Stimulated activated CD4-positive, alpha-beta T cell treated with anti-CD3 and anti-CD28 coated beads, Interleukin-15, amount 100 ng/mL, for 48 hours (primary cell): ENCODE results near the gene ANKRD34C.

ENCODE experiments used
- DNase-seq, 2 donors: peaks; one replicate each; pipeline ENCODE4 v3.0.0-alpha.2; 2020; ENCODE audit warnings: low read depth in 2 of 2

ANKRD34C gene

DNA sequence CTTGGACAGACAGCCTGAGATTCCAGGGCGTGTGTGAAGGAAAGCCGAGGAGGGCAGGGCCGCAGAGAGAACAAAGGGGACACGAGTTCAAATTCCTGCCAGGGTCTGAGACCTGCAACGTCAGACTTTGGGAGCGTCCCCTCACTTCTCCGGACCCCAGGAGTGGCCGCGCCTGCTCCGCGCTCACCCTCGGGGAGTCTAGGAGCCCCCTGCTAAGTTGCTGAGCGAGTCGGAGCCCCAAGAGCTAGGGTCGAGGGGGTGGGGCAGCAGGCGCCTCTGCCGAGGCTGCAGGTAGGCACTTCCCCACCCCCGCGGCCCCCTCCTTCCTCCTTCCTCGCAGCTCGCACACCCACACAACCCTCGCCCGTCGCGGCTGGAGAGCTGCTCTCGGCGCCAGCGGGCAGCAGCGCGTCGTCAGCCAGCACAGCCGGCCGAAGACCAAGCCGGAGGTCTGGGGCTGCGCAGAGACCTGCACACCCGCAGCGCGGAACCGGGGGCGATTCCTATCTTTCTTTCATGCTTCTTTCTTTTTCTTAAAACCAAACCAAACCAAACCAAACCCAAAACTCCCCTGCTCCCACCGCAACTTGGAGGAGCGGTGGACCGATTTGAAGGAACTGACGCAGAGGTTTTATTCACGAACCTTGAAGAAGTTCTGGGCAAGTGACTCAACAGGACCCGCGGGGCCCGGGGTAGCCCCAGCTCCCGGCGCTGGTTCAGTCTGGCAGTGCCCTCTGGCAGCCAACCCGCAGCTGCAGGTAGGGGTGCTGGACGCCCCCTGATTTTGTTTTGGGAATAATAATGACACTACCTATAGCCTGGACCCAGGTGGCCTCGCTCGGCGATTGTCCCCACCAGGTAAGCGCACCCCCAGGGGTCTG is at the start of gene ANKRD34C:
Gene ANKRD34C, plus strand, starts transcription at position 352 of the 881 bp plus-strand sequence. CDS start 10,563 bp downstream, outside the sequence.
- DNase-seq: no peak

DNA sequence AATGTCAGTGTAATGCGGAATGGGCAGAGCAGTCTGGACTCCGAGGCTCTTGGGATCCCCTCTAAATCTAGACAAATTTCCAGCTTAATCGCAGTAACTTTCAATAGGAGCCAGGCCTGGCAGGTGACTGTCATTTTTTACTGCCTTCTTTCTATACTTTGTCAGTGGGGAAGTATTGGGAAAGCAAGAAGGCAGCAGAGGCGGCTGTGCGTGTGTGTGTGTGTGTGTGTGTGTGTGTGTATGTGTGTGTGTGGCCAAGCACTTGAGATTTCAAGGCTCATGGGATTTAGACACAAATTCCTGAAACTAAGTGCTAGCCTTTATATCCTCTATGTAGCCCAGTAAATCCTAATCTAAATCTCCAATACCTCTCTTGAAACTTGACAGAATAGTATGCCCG is 49.3 kb upstream of the ANKRD34C start:
- DNase-seq: no peak

DNA sequence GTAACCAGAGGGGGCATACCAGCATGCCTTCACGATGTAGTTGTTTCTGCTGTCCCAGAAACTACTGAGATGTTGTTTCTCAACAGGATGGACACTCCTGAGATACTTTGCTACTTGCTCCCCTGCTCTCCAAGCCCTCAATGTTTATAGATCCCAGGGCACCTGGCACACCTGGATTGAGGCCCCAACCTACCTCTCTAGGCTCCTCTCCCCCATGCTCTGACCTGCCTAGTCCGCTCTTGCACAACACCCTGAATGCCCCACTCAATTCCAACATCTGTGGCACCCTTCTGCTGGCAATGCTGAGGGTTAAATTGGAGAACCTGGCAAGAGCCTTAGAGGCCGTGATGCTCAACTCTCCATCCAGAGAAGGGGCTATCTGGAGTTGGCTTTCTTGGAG is 42.5 kb upstream of the ANKRD34C start:
- no peak for DNase-seq

DNA sequence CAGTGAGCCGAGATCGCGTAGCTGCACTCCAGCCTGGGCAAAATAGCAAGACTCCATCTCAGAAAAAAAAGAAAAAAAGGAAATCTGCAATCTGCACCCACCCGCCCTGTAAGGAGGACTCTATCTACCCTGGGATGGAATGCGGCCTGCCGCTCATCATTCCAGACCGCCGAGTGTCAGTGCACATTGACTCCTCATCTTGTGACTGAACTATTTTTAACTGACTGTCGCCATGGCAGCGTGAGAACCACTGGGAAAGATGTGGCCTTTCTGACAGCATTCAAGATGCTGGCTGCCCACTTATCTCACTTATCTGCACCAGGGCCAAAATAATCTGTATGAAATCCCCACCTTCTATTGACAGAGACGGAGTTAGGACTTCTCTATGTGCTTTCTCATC is 38.8 kb upstream of the ANKRD34C start:
- DNase-seq: no peak

DNA sequence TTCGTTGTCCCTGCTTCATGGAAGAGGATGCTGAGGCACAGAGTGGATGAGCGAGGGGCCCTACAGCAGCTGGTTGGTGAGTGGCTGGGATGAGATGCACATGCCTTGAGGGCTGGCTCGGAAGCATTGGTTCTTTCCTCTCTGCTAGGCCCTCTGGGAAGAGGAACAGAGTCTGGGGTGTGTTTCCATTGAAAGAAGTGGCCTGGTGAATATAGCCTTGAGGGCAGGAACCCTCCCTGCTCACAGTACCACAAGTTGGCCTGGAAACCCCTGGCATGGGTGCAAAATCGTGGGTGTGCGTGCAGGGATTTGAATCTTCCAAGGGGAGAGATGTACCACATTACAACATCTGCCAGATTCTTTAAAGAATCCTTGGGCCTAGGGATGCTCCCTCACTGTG is 37.6 kb upstream of the ANKRD34C start:
- no peak for DNase-seq

DNA sequence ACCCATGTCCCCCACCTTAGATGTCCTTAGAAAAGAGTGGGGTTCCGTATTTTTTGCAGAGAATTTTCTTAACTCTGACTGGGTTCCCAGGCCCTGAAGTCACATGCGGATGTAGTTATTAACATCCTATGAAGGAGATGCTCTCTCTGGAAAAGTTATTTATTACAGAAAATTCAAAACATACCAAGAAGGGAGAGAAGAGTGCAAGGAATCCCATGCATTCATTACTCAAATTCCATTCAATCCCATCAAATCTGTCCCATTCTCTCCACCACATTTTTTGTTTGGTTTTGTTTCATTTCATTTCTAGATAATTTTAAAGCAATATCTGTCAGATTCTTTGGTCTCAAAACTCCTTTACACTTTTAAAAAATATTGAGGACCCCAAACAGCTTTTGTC is 34.3 kb upstream of the ANKRD34C start:
- DNase-seq: no peak

DNA sequence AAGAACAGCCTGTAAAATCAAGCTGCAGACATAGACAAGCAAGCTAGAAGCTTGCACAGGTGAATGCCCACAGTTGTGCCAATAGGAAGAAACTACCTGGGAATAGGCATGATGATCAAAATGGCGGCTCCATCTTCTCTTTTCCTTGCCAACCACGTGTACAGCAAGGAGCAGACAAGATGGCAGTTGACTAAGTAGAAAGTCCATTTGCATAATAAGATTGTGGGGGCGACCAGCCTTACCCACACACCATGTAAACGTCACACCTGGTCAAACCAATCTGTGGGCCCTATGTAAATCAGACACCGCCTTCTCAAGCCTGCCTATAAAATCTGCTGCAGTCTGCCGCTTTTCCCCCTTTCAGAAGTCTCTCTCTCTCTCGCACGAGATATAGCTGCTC is 25.1 kb upstream of the ANKRD34C start:
- no peak for DNase-seq

DNA sequence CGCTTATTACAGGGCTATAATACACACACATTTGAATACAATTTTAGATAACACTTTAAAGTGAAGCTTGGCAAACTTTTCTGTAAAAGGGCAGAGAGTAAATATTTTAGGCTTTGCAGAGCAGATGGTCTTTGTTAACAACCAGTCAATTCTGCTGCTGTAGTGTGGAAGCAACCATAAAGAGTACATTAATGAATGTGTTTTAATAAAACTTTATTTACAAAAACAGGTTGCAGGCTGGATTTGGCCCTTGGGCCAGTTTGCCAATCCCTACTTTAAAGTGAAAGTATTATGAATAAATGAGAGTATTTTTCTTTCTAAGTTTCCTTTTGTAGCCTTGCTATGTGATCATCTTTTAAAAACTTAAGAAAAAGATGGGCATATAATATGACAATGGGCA is 20.7 kb upstream of the ANKRD34C start:
- DNase-seq: no peak

DNA sequence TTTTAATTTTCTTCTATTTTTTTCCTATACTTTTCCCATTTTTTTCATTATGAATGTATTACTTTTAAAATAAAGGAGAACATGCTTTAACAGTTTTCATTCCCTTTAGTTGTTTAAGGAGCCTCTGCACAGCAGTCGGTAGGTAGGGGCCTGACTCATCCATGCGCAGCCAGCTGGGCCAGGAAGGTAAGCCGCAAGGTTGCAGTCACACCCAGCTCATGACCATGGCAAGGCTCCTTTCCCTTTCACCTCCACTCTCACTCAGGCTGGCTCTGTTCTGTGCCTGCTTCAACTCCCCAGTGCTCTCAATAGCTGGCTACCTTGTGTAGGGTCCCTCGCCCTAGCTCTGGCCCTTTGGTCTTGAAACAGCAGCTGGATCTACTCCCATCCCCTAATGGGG is 17.4 kb upstream of the ANKRD34C start:
- no peak for DNase-seq

DNA sequence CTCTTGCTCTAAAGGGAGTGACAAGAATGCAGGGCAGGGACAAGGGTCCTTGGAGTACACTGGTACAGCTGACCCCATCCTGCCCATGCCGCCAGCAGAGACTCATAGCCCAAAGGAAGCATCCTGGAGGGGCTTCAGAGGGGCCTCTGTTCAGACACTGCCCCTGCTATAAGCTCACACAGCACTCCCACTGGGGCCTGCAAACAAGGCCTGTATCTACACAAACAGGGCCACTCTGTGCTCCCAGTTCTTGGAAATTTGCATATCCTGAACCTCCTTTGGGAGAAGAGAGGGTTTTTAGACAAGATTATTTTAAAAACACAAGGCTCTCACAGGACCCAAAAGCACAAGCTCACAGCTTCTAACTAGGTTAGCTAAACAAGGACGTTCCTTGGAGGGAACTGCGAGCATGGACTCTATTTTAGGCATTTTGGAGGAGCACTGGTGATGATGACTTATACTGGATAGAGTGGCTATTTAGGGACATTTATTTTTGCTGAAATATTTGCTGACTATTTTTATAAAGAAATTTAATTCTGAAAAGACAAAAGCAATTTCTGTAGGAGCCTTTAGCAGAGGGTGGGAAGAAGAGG is 16.4 kb upstream of the ANKRD34C start:
- DNase-seq: no peak

DNA sequence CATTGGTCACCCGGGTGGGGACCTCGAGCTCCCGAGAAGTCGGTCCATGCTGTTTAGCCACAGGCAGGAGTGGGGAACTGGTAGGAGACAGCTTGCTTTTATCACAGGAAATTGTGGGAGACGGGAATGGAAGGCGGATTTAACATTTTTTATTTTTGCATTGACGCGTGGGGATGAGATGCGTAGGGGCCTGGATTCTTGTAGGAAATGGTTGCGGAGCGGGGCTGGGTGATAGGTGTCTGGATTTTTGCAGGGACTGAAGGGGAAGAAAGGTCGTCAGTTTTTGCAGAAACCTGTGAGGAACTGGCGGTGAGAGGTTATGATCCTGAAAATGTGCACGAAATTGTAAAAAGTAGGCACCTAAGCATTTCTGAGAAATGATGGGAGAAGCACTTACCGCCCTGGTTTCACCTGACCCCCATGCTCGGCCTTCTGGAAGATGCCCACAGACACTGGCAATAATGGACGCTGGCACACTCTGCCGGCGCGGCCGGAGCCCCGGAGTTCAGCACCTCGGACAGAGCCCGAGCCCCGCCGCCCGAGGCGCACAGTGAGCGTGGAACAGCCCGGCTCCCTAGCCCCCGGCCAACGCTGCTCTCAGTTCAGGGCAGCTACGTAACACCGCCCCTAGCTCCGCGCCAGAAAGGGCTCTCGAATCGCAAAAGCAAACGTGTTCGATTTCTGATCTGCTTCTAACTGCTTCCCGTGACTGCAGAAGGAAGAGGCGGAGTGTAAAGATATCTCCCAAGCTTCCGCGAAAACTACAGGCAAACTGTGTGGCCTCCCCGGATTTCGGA is 928 bp downstream of the ANKRD34C start:
- no peak for DNase-seq

DNA sequence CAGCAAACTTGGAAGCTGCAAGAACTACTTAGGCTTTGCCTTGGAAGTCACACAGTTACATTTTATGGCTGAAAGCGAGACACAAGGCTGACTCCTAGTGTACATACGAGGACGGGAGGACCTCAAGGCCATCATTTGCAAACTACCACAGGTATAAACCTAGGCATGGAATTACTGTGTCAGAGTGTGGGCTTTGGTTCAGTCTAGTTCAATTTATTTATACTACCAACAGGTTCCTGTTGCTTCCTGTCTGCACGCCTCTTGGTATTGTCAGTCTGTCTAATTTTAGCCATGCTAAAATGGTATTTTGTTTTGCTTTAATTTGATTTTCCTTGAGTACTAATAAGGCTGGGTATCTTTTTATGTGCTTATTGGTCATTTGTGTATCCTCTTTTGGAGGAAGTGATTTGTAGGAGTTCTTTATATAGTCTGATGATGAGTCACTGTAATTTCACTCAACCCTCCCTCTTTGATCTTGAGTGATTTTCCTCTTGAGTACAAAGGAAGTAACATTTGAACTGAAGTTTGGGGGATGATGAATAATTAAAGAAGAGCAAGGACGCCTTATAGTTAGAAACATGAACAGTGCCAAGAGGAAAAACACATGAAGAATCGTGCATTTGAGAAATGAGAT is 8.2 kb downstream of the ANKRD34C start:
- no peak for DNase-seq

DNA sequence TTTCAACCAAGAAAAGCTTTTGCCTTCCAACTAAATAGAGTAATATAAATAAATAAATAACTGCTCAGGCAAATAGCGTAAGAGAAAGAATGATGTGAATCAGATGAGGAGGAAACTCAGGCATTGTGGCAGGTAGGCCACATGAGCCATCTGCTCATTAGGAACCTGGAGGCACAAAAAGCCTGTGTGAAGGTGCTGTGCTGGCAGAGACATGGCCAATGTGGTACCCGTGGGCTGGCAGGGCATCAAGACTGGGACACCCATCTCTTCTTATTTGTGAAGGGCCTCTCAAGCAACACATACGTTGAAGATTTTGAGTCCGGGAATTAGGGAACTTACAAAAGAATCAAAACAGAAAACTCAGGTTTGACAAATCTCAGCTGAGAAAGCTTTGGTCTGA is 9.5 kb downstream of the ANKRD34C start:
- DNase-seq: no peak

DNA sequence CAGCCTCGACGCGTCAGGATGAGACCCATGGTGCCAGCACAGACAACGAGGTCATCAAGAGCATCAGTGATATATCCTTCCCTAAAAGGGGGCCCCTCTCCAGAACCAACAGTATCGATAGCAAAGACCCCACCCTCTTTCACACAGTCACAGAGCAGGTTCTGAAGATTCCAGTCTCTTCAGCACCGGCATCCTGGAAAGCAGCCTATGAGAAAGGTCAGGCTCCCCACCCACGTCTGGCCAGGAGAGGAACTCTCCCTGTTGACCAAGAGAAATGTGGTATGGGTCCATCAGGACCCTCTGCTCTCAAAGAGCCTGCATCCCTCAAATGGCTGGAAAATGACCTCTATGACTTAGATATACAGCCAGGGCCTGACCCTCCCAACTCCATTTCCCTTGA is 11.6 kb downstream of the ANKRD34C start:
- no peak for DNase-seq

DNA sequence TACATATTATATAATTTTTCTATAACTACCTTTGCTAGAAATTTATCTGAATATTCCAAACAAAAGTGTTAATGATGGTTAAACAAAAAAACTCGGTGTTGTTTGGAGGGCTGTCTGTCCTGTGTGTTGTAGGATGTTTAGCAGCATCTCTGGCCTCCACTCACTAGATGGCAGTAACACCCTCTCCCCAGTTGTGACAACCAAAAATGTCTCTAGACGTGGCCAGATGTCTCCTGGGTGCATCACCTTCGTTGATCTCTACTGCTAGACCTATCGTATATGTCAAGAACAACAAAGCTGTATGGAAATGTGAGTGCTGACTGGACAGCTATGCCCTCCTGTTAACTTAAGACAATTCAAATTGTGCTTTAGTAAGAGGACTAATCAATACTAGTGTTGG is 14.1 kb downstream of the ANKRD34C start:
- no peak for DNase-seq

DNA sequence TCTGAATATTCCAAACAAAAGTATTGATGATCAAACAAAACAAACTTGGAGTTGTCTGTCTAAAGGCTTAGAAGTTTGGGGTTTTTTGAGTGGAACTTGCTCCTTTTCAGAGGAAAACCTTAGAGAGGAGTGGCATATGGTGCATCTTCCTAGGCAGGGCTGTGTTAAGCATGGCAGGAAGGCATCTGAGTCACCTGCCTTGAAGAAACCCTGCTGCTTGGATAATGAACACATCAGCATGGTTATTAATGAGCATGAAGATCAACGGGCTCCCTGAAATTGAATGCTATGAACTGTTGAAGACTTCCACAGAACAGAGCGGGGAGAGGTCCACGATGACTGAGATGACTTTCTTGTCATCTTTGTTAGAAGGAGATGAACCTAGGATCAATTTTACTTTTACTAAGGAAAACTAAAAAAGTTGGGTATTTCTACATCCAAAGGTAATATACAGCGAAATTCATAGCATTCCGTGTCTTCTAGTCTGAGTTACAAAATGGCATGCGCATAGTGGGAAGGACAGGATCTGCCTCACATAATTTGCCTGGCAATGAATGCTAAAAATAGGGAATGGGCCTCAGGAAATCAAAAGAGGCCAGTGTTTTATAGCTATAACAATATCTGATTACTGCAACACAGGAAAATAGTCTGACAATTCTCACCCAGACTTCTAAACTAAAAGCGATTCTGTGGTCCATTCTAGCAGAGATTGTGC is 16.8 kb downstream of the ANKRD34C start:
- DNase-seq: no peak

DNA sequence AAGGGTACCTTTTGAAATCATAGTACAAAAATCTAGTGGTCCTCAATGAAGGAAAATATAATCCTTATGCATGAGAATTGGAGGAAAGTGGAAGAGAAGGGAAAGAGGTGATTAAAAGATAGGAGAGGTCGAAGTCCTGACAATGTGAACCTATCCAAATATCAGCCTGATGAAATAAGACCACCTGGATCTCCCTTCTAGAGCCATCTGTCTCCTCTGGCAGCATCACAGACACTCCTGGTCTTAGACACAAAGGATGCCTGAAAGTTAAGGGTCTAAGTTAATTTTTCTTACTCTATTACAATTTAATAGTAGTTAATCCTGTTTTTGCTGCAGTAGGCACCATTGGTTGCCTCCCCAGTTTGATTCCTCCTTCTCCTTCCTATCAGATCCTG is 17.3 kb downstream of the ANKRD34C start:
- DNase-seq: no peak

DNA sequence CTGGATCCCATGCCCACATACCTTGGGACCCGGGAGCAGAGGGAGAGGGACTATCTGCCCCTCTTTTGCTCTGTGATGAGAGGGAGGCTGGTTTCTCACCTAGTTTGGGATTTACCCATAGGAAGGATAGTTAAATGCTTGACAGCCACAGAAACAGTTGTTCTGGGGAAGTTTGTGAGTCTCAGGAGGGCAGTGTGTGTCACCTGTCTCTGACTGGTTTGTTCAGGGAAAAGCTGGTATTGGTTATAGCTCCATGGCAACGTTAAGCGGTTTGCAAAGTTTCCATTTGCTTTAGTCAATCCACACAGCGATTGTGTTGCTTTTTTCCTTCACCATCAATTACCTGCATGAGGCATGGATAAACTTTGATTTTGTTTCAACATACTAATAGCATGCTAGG is 24.7 kb downstream of the ANKRD34C start:
- no peak for DNase-seq

DNA sequence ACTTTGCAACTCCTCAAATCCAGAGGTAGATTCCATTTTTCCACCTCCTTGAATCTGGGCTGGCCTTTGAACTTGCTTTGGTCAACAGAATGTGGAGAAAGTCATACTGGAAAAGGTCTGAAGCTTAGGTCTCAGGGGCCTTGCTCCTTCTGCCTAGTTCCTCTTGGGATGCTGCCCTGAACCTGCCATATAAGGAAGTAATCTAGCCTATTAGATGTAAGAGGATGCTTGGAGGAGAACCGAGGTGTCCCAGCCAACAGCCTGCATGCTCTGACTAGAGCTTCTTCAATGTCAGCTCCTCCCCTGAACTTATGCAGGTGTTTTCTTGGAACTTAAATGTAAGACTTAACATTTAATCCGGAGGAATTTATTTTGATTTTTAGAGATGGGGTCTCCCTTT is 26.4 kb downstream of the ANKRD34C start:
- no peak for DNase-seq

DNA sequence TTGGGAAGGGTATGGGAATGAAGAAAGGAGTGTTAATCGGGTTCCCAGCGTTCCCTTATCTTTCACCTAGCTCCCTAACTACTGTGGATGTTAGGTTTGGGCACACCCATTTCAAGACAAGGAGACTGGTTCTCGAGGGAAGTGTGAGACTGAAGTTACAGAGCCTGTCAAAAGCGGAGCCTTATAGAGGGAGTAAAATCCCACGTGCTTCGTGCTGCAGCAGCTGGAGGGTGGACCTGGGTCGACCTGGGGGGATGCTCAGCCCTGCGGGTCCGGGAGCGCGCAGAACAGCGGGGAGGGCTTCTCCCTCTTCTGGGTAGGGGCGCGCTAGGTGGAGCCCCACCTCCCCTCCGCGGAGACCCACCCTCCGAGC is 28.1 kb downstream of the ANKRD34C start:
- DNase-seq: no peak
